ENCODE measurements around the gene TRRAP.

TRRAP gene

DNA sequence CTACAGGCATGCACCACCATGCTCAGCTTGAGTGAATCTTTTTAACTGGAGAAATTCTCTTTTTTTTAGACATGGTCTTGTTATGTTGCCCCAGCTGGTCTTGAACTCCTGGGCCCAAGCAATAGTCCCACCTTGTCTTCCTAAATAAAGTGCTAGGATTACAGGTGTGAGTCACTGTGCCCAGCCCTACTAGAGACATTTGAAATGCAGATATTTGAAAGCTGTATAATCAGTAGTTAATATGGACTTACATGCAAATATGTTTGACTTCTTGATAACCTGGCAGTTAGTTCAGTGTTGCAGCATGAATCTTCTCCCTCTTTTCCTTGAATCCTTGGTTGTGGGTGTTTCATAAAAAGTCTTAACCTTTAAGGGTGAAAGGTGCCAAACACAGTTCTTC lies 8.7 kb downstream of the TRRAP start:
- Histone ChIP-seq H3K27me3 (ENCODE audit: control insufficient read depth, insufficient read depth, low read length) (no peaks in the 10 kb centered on the region), H3K4me3 (ENCODE audit: low read length) (no peak overlapping the region), H3K4me1 (ENCODE audit: control insufficient read depth, insufficient read depth, low read length) (no peaks in the 10 kb centered on the region), H3K9me3 (ENCODE audit: control insufficient read depth, insufficient read depth, low read length) (no peaks in the 10 kb centered on the region), H3K27ac (ENCODE audit: low read length) (no peak overlapping the region), H3K36me3 (ENCODE audit: control insufficient read depth, insufficient read depth, low read length) (peaks cover 15% of the 10 kb centered on the region)
- DNase-seq (ENCODE audit: low read depth, low spot score): no peak

DNA sequence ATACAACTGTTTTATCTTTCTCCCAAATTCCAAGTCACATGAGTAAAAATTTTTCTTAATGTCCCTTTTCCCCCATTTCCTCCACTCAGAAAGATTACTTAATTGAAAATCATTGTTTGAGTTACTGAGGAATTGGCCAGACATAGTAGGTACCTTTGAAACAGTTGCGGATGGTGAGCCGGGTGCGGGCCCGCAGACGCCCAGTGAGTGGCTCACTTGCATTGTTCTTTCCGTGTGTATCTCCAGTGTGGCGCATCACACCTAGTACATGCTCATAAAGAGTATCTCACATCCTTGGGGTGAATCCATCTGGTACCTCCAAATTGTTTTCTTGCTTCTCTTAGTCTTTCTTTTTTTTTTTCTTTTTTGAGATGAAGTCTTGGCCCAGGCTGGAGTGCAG lies 14.3 kb downstream of the TRRAP start:
- Histone ChIP-seq H3K4me3 (ENCODE audit: low read length) (no peak overlapping the region), H3K27ac (ENCODE audit: low read length) (no peak overlapping the region), H3K4me1 (ENCODE audit: control insufficient read depth, insufficient read depth, low read length) (no peaks in the 10 kb centered on the region), H3K27me3 (ENCODE audit: control insufficient read depth, insufficient read depth, low read length) (no peaks in the 10 kb centered on the region), H3K9me3 (ENCODE audit: control insufficient read depth, insufficient read depth, low read length) (no peaks in the 10 kb centered on the region), H3K36me3 (ENCODE audit: control insufficient read depth, insufficient read depth, low read length) (peaks cover 10% of the 10 kb centered on the region; the same call in 1 of the 2 replicates)
- no CpG with 5 or more reads among the region's 7 CpGs for WGBS (ENCODE audit: insufficient coverage, insufficient read length)
- DNase-seq (ENCODE audit: low read depth, low spot score): no peak

DNA sequence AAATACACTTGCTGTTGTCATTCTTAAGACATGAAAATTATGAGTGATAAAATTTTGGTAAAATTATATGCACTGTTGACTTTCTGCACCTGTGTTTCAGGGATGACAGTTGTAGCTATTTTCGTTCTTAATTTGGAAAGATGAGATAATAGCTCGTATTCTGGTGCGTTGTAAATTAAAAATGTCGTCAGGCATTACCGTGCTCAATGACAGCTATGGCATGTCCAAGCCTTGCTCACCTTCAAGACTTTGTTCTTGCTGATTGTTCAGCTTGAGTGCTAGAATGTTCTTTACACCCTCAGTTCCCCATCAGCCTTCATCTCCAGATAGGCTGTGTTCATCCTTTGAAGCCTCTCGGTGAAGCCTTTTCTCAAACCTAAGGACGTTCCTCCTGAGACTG lies 21.5 kb downstream of the TRRAP start:
- Histone ChIP-seq H3K4me3 (ENCODE audit: low read length) (no peak overlapping the region), H3K27ac (ENCODE audit: low read length) (no peak overlapping the region), H3K27me3 (ENCODE audit: control insufficient read depth, insufficient read depth, low read length) (no peaks in the 10 kb centered on the region), H3K4me1 (ENCODE audit: control insufficient read depth, insufficient read depth, low read length) (no peaks in the 10 kb centered on the region), H3K36me3 (ENCODE audit: control insufficient read depth, insufficient read depth, low read length) (peaks cover 36% of the 10 kb centered on the region), H3K9me3 (ENCODE audit: control insufficient read depth, insufficient read depth, low read length) (no peaks in the 10 kb centered on the region)
- WGBS (ENCODE audit: insufficient coverage, insufficient read length): no CpG with 5 or more reads among the region's 7 CpGs
- no peak for DNase-seq (ENCODE audit: low read depth, low spot score)

DNA sequence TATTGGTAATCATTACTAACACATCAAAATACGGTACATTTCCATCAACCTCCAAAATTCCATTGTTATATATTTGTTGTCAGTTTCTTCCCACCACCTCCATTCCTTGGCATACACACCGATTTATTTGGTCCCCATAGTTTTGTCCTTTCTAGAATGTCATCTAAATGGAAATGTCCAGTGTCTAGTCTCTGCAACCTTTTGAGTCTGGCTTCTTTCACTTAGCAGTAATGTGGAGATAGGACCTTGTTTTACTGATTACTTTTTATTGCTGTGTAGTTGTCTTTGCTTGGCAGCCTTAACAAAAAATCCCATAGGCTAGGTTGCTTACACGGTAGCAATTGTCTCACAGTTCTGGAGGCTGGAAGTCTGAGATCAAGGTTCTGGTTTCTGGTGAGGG lies 22.5 kb downstream of the TRRAP start:
- no peaks in the 10 kb centered on the region for H3K27me3 ChIP-seq (ENCODE audit: control insufficient read depth, insufficient read depth, low read length)
- no peak overlapping the region for H3K27ac ChIP-seq (ENCODE audit: low read length)
- no peaks in the 10 kb centered on the region for H3K4me1 ChIP-seq (ENCODE audit: control insufficient read depth, insufficient read depth, low read length)
- no peak for DNase-seq (ENCODE audit: low read depth, low spot score)
- H3K9me3 ChIP-seq (ENCODE audit: control insufficient read depth, insufficient read depth, low read length): no peaks in the 10 kb centered on the region
- peaks cover 45% of the 10 kb centered on the region for H3K36me3 ChIP-seq (ENCODE audit: control insufficient read depth, insufficient read depth, low read length)
- H3K4me3 ChIP-seq (ENCODE audit: low read length): no peak overlapping the region
- WGBS (ENCODE audit: insufficient coverage, insufficient read length): no CpG with 5 or more reads among the region's 3 CpGs

DNA sequence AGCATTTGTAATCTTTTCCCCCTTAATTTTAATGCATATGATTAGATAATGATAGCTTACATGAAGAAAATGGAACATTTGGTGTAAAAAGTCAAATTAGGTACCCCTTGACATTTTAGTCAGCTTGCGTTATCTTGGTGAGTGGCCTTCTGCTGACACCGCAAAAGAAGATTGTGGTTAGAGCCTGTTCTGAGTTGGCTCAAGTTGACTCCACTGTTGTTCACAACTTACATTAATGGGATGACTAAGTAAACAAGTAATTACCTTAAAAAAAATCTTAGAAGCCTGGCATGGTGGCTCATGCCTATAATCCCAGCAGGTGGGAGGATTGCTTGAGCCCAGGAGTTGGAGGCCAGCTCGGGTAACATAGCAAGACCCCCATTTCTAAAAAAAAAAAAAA lies 24.2 kb downstream of the TRRAP start:
- H3K27me3 ChIP-seq (ENCODE audit: control insufficient read depth, insufficient read depth, low read length): no peaks in the 10 kb centered on the region
- WGBS (ENCODE audit: insufficient coverage, insufficient read length): no CpG with 5 or more reads among the region's 3 CpGs
- no peak for DNase-seq (ENCODE audit: low read depth, low spot score)
- no peaks in the 10 kb centered on the region for H3K9me3 ChIP-seq (ENCODE audit: control insufficient read depth, insufficient read depth, low read length)
- H3K27ac ChIP-seq (ENCODE audit: low read length): no peak overlapping the region
- H3K4me1 ChIP-seq (ENCODE audit: control insufficient read depth, insufficient read depth, low read length): no peaks in the 10 kb centered on the region
- H3K36me3 ChIP-seq (ENCODE audit: control insufficient read depth, insufficient read depth, low read length): peaks cover 43% of the 10 kb centered on the region
- no peak overlapping the region for H3K4me3 ChIP-seq (ENCODE audit: low read length)

DNA sequence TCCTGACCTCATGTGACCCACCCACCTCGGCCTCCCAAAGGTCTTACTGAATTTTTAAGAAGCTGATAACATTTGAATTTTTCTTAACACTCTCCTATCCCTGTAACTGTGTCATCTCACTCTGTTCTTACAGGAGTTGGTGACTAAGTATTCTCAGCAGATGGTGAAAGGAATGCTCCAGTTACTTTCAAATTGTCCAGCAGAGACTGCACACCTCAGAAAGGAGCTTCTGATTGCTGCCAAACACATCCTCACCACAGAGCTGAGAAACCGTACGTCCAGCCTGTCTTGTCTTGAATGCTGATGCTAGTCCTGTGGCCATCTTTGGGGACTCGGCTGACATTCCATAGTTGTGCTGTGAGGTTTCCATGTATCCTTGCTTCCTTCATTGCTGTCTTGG lies 24.9 kb downstream of the TRRAP start:
- H3K9me3 ChIP-seq (ENCODE audit: control insufficient read depth, insufficient read depth, low read length): no peaks in the 10 kb centered on the region
- WGBS (ENCODE audit: insufficient coverage, insufficient read length): no CpG with 5 or more reads among the region's 4 CpGs
- H3K27me3 ChIP-seq (ENCODE audit: control insufficient read depth, insufficient read depth, low read length): no peaks in the 10 kb centered on the region
- DNase-seq (ENCODE audit: low read depth, low spot score): no peak
- H3K36me3 ChIP-seq (ENCODE audit: control insufficient read depth, insufficient read depth, low read length): peaks cover 39% of the 10 kb centered on the region
- H3K27ac ChIP-seq (ENCODE audit: low read length): no peak overlapping the region
- H3K4me3 ChIP-seq (ENCODE audit: low read length): no peak overlapping the region
- H3K4me1 ChIP-seq (ENCODE audit: control insufficient read depth, insufficient read depth, low read length): no peaks in the 10 kb centered on the region

DNA sequence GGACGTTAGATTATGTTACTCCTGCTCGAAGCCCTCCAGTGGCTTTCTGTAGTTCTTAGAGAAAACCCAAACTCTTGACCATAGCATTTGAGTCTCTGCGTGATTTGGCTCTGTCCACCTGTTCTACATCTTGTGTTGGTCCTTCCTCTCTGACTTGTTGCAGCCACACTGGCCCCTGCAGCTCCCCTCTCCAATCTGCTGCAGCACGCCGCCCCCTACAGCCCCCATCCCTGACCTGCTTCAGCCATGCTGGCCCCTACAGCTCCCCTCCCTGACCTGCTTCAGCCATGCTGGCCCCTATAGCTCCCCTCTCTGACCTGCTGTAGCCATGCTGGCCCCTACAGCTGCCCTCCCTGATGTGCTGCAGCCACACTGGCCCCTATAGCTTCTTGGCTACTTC lies 29.2 kb downstream of the TRRAP start:
- DNase-seq (ENCODE audit: low read depth, low spot score): no peak
- no peak overlapping the region for H3K27ac ChIP-seq (ENCODE audit: low read length)
- H3K36me3 ChIP-seq (ENCODE audit: control insufficient read depth, insufficient read depth, low read length): peaks cover 48% of the 10 kb centered on the region
- H3K27me3 ChIP-seq (ENCODE audit: control insufficient read depth, insufficient read depth, low read length): no peaks in the 10 kb centered on the region
- H3K4me3 ChIP-seq (ENCODE audit: low read length): no peak overlapping the region
- no peaks in the 10 kb centered on the region for H3K9me3 ChIP-seq (ENCODE audit: control insufficient read depth, insufficient read depth, low read length)
- no CpG with 5 or more reads among the region's 5 CpGs for WGBS (ENCODE audit: insufficient coverage, insufficient read length)
- H3K4me1 ChIP-seq (ENCODE audit: control insufficient read depth, insufficient read depth, low read length): no peaks in the 10 kb centered on the region

DNA sequence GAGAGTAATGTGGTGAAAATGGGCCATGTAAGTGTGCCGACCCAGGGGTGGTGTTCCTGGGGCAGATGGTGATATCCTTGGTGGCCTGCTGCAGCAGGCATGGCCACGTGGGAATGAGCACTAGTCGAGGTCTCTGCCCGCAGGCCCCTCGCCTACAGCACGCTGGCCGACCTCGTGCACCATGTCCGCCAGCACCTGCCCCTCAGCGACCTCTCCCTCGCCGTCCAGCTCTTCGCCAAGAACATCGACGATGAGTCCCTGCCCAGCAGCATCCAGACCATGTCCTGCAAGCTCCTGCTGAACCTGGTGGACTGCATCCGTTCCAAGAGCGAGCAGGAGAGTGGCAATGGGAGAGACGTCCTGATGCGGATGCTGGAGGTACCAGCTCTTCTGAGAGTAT lies 30.3 kb downstream of the TRRAP start:
- Histone ChIP-seq H3K27me3 (ENCODE audit: control insufficient read depth, insufficient read depth, low read length) (no peaks in the 10 kb centered on the region), H3K4me3 (ENCODE audit: low read length) (no peak overlapping the region), H3K9me3 (ENCODE audit: control insufficient read depth, insufficient read depth, low read length) (no peaks in the 10 kb centered on the region), H3K27ac (ENCODE audit: low read length) (no peak overlapping the region), H3K36me3 (ENCODE audit: control insufficient read depth, insufficient read depth, low read length) (peaks cover 49% of the 10 kb centered on the region), H3K4me1 (ENCODE audit: control insufficient read depth, insufficient read depth, low read length) (no peaks in the 10 kb centered on the region)
- no CpG with 5 or more reads among the region's 19 CpGs for WGBS (ENCODE audit: insufficient coverage, insufficient read length)
- DNase-seq (ENCODE audit: low read depth, low spot score): no peak

DNA sequence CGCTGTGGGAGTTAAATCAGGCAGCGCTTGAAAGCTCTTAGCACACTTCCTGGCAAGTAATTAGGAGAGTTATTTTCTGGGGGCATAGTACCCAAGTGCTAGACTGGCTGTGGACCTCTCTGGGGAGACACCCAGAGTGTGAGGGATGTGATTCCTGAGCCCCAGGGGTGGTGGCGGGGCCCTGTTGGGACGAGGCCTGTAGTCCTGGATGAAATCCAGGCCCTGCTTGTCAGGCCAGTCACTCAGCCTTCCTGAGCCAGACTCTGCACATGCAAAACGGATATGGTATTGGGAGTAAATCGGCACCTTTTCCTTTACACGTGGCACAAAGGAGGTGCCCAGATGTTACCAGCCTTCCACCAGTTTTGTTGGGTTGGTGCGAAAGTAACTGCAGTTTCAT lies 31.2 kb downstream of the TRRAP start:
- WGBS (ENCODE audit: insufficient coverage, insufficient read length): no CpG with 5 or more reads among the region's 8 CpGs
- no peak for DNase-seq (ENCODE audit: low read depth, low spot score)
- Histone ChIP-seq H3K27ac (ENCODE audit: low read length) (no peak overlapping the region), H3K27me3 (ENCODE audit: control insufficient read depth, insufficient read depth, low read length) (no peaks in the 10 kb centered on the region), H3K4me1 (ENCODE audit: control insufficient read depth, insufficient read depth, low read length) (no peaks in the 10 kb centered on the region), H3K9me3 (ENCODE audit: control insufficient read depth, insufficient read depth, low read length) (no peaks in the 10 kb centered on the region), H3K36me3 (ENCODE audit: control insufficient read depth, insufficient read depth, low read length) (peaks cover 44% of the 10 kb centered on the region), H3K4me3 (ENCODE audit: low read length) (no peak overlapping the region)

DNA sequence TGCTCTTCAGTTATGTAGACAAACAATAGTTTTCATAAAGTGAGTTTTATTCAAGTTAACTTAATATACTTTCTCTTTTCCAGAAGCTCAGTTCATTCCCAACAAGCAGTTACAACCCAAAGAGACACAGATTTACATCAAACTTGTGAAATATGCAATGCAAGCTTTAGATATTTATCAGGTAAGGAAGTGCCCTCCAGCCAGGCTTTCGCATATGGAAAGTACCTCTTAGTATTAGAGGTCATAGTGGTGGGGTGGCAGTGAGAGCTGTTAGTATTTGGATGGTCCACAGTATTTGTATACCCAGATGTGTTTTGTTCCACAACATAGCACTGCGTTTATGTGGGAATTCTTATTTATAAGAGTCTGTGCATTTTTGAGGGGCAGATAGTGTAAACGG lies 32.1 kb downstream of the TRRAP start:
- Histone ChIP-seq H3K36me3 (ENCODE audit: control insufficient read depth, insufficient read depth, low read length) (peaks cover 41% of the 10 kb centered on the region), H3K4me3 (ENCODE audit: low read length) (no peak overlapping the region), H3K4me1 (ENCODE audit: control insufficient read depth, insufficient read depth, low read length) (no peaks in the 10 kb centered on the region), H3K9me3 (ENCODE audit: control insufficient read depth, insufficient read depth, low read length) (no peaks in the 10 kb centered on the region), H3K27ac (ENCODE audit: low read length) (no peak overlapping the region), H3K27me3 (ENCODE audit: control insufficient read depth, insufficient read depth, low read length) (no peaks in the 10 kb centered on the region)
- DNase-seq (ENCODE audit: low read depth, low spot score): no peak
- WGBS (ENCODE audit: insufficient coverage, insufficient read length): no CpG with 5 or more reads among the region's 3 CpGs

DNA sequence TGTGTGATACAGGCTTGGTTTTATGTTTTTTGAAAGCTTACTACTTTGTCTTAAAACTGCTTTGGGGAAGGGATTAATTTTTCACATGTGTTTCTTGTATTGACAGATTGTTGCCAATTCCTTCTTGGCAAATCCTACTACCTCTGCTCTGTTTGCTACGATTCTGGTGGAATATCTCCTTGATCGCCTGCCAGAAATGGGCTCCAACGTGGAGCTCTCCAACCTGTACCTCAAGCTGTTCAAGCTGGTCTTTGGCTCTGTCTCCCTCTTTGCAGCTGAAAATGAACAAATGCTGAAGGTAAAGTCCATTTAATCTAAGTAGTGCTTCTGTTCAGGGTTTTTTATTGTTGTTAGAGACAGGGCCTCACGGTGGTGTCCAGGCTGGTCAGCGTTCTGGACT lies 33.6 kb downstream of the TRRAP start:
- Histone ChIP-seq H3K27ac (ENCODE audit: low read length) (no peak overlapping the region), H3K27me3 (ENCODE audit: control insufficient read depth, insufficient read depth, low read length) (no peaks in the 10 kb centered on the region), H3K9me3 (ENCODE audit: control insufficient read depth, insufficient read depth, low read length) (no peaks in the 10 kb centered on the region), H3K36me3 (ENCODE audit: control insufficient read depth, insufficient read depth, low read length) (peaks cover 45% of the 10 kb centered on the region), H3K4me1 (ENCODE audit: control insufficient read depth, insufficient read depth, low read length) (no peaks in the 10 kb centered on the region), H3K4me3 (ENCODE audit: low read length) (no peak overlapping the region)
- no peak for DNase-seq (ENCODE audit: low read depth, low spot score)
- WGBS (ENCODE audit: insufficient coverage, insufficient read length): no CpG with 5 or more reads among the region's 5 CpGs

All from iPS DF 6.9 (cell line).